ENCODE results near the gene NAV2.
A peak's percentile ranks its signal among the peaks of the same experiment; 100 is the strongest.

The NAV2 gene

GRCh38 chr11:19686234-19686633 is 26.4 kb upstream of the NAV2 start:
- no peak for DNase-seq

- no peak for DNase-seq
Observed at GRCh38 chr11:19687392-19687791, 25.2 kb upstream of the NAV2 start.

GRCh38 chr11:19689281-19690000 is 23.2 kb upstream of the NAV2 start:
- DNase-seq: no peak

- DNase-seq: no peak
Observed at GRCh38 chr11:19690885-19691284, 21.8 kb upstream of the NAV2 start.

- DNase-seq: peak; percentile 37
Observed at GRCh38 chr11:19691815-19692500, 20.7 kb upstream of the NAV2 start.

GRCh38 chr11:19693146-19693545 is 19.5 kb upstream of the NAV2 start:
- DNase-seq: no peak

GRCh38 chr11:19694796-19695345 is 17.8 kb upstream of the NAV2 start:
- DNase-seq: no peak

- peak; percentile 21 for DNase-seq
Observed at GRCh38 chr11:19696073-19696472, 16.6 kb upstream of the NAV2 start.

GRCh38 chr11:19696904-19697303 is 15.7 kb upstream of the NAV2 start:
- no peak for DNase-seq

GRCh38 chr11:19697721-19698121 is 14.9 kb upstream of the NAV2 start:
- no peak for DNase-seq

- DNase-seq: no peak
Observed at GRCh38 chr11:19698493-19699292, 13.9 kb upstream of the NAV2 start.

GRCh38 chr11:19701421-19701820 is 11.2 kb upstream of the NAV2 start:
- no peak for DNase-seq

- DNase-seq: no peak
Observed at GRCh38 chr11:19702620-19703019, 10.0 kb upstream of the NAV2 start.

GRCh38 chr11:19703211-19703610 is 9.4 kb upstream of the NAV2 start:
- no peak for DNase-seq

GRCh38 chr11:19704213-19704612 is 8.4 kb upstream of the NAV2 start:
- no peak for DNase-seq

- DNase-seq: no peak
Observed at GRCh38 chr11:19705936-19706335, 6.7 kb upstream of the NAV2 start.

- no peak for DNase-seq
Observed at GRCh38 chr11:19711911-19712280, 741 bp upstream of the NAV2 start.

- no peak for DNase-seq
Observed at GRCh38 chr11:19713196-19714021, 772 bp downstream of the NAV2 start.

- no peak for DNase-seq
Observed at GRCh38 chr11:19714022-19714386, 1.4 kb downstream of the NAV2 start.

- DNase-seq: no peak
Observed at GRCh38 chr11:19714387-19715363, 2.0 kb downstream of the NAV2 start.

GRCh38 chr11:19715373-19715772 is 2.7 kb downstream of the NAV2 start:
- DNase-seq: no peak

GRCh38 chr11:19718051-19718450 is 5.4 kb downstream of the NAV2 start:
- DNase-seq: no peak

Data from DMS 273 treated with DMSO at 0.1 percent for 48 hours (cell line).